Measurements from ENCODE around the gene OPA3. TPM values are rescaled to one million over a fixed set of nuclear protein-coding genes. Genes with fewer than 3 reads are reported as not detected.

OPA3 gene
- polyA plus RNA-seq, 1 donor from 2014 or later = 6.0 TPM

DNA sequence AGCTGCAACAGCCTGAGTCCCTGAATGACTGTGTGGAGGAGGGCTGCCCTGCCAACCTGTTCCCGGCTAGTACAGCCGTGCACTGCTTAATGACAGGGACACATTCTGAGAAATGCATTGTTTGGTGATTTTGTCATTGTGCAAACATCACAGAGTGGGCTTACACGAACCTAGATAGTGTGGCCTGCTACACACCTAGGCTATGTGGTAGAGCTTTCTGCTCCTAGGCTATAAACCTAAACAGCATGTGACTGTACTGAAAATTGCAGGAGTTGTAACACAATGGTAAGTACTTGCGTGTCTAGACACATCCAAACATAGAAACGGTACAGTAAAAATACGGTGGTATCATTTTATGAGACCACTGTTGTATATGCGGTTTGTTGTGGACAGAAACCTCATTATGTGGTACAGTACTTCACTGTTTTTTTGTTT, 42.4 kb downstream of the OPA3 start:
- Histone ChIP-seq H3K36me3 (ENCODE audit: insufficient read depth, low read length) (no peaks in the 10 kb centered on the region), H3K4me2 (ENCODE audit: low read length) (no peak overlapping the region), H3K27ac (ENCODE audit: low read length) (no peak overlapping the region), H3K9me2 (ENCODE audit: insufficient read depth, low read length) (no peaks in the 10 kb centered on the region), H3K4me3 (ENCODE audit: low read length) (no peak overlapping the region), H3K9ac (ENCODE audit: low read length) (no peak overlapping the region), H3K27me3 (ENCODE audit: insufficient read depth, low read depth, low read length) (no peaks in the 10 kb centered on the region), H2AFZ (ENCODE audit: low read depth, low read length) (no peak overlapping the region), H3K79me2 (replicated peaks; ENCODE audit: insufficient read depth, low read length) (no peaks in the 10 kb centered on the region), H3K9me3 (ENCODE audit: low read length) (no peaks in the 10 kb centered on the region), H3F3A (ENCODE audit: insufficient read depth, low read length, poor library complexity, severe bottlenecking) (no peaks in the 10 kb centered on the region), H4K20me1 (ENCODE audit: insufficient read depth) (no peaks in the 10 kb centered on the region)
- no peak for TF ChIP-seq MXI1 (conservative IDR thresholded peaks at IDR 0.05; ENCODE audit: poor library complexity, severe bottlenecking)
- no peak for TF ChIP-seq EP300 (conservative IDR thresholded peaks at IDR 0.05; ENCODE audit: poor library complexity, severe bottlenecking)
- TF ChIP-seq EZH2 (IDR thresholded peaks at IDR 0.05; ENCODE audit: borderline replicate concordance, insufficient read depth, low read length, poor library complexity, severe bottlenecking) = no peak
- TF ChIP-seq, protein P1, sequence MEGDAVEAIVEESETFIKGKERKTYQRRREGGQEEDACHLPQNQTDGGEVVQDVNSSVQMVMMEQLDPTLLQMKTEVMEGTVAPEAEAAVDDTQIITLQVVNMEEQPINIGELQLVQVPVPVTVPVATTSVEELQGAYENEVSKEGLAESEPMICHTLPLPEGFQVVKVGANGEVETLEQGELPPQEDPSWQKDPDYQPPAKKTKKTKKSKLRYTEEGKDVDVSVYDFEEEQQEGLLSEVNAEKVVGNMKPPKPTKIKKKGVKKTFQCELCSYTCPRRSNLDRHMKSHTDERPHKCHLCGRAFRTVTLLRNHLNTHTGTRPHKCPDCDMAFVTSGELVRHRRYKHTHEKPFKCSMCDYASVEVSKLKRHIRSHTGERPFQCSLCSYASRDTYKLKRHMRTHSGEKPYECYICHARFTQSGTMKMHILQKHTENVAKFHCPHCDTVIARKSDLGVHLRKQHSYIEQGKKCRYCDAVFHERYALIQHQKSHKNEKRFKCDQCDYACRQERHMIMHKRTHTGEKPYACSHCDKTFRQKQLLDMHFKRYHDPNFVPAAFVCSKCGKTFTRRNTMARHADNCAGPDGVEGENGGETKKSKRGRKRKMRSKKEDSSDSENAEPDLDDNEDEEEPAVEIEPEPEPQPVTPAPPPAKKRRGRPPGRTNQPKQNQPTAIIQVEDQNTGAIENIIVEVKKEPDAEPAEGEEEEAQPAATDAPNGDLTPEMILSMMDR (IDR thresholded peaks at IDR 0.05; ENCODE audit: poor library complexity, severe bottlenecking) = no peak
- no peak for TF ChIP-seq SMC3 (conservative IDR thresholded peaks at IDR 0.05; ENCODE audit: poor library complexity)
- TF ChIP-seq, protein P2, sequence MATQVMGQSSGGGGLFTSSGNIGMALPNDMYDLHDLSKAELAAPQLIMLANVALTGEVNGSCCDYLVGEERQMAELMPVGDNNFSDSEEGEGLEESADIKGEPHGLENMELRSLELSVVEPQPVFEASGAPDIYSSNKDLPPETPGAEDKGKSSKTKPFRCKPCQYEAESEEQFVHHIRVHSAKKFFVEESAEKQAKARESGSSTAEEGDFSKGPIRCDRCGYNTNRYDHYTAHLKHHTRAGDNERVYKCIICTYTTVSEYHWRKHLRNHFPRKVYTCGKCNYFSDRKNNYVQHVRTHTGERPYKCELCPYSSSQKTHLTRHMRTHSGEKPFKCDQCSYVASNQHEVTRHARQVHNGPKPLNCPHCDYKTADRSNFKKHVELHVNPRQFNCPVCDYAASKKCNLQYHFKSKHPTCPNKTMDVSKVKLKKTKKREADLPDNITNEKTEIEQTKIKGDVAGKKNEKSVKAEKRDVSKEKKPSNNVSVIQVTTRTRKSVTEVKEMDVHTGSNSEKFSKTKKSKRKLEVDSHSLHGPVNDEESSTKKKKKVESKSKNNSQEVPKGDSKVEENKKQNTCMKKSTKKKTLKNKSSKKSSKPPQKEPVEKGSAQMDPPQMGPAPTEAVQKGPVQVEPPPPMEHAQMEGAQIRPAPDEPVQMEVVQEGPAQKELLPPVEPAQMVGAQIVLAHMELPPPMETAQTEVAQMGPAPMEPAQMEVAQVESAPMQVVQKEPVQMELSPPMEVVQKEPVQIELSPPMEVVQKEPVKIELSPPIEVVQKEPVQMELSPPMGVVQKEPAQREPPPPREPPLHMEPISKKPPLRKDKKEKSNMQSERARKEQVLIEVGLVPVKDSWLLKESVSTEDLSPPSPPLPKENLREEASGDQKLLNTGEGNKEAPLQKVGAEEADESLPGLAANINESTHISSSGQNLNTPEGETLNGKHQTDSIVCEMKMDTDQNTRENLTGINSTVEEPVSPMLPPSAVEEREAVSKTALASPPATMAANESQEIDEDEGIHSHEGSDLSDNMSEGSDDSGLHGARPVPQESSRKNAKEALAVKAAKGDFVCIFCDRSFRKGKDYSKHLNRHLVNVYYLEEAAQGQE (IDR thresholded peaks at IDR 0.05; ENCODE audit: borderline replicate concordance) = no peak
- TF ChIP-seq TAF1 (IDR thresholded peaks at IDR 0.05; ENCODE audit: low read depth) = no peak
- no peak for TF ChIP-seq RAD21 (conservative IDR thresholded peaks at IDR 0.05)
- no peak for TF ChIP-seq POLR2AphosphoS5 (IDR thresholded peaks at IDR 0.05)

DNA sequence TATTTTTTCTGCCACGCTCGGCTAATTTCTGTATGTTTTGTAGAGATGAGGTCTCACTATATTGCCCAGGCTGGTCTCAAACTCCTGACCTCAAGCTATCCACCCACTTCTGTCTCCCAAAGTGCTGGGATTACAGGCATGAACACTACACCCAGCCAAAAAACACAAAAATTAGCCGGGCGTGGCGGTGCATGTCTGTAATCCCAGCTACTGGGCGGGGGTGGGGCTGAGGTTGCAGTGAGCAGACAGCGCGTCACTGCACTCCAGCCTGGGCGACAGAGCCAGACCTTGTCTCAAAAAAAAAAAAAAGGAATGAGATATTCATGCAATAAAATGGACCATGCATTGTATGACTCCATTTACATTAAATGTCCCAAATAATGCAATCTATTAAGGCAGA, 45.1 kb downstream of the OPA3 start:
- Histone ChIP-seq H3K36me3 (ENCODE audit: insufficient read depth, low read length) (no peaks in the 10 kb centered on the region), H3K9me3 (ENCODE audit: low read length) (no peaks in the 10 kb centered on the region), H3K9me2 (ENCODE audit: insufficient read depth, low read length) (no peaks in the 10 kb centered on the region), H3K79me2 (replicated peaks; ENCODE audit: insufficient read depth, low read length) (no peaks in the 10 kb centered on the region), H3K9ac (ENCODE audit: low read length) (no peak overlapping the region), H3K27me3 (ENCODE audit: insufficient read depth, low read depth, low read length) (no peaks in the 10 kb centered on the region), H2AFZ (ENCODE audit: low read depth, low read length) (no peak overlapping the region), H3F3A (ENCODE audit: insufficient read depth, low read length, poor library complexity, severe bottlenecking) (no peaks in the 10 kb centered on the region), H4K20me1 (ENCODE audit: insufficient read depth) (no peaks in the 10 kb centered on the region), H3K4me3 (ENCODE audit: low read length) (no peak overlapping the region), H3K4me2 (ENCODE audit: low read length) (no peak overlapping the region), H3K27ac (ENCODE audit: low read length) (no peak overlapping the region)
- no peak for TF ChIP-seq EP300 (conservative IDR thresholded peaks at IDR 0.05; ENCODE audit: poor library complexity, severe bottlenecking)
- TF ChIP-seq, protein P2 (IDR thresholded peaks at IDR 0.05; ENCODE audit: borderline replicate concordance) = no peak

All from neural cell (in vitro differentiated cells).